Activated T-cell treated with anti-CD3 and anti-CD28 coated beads, Interleukin-2, amount 50 U/mL, for 72 hours (primary cell): ENCODE measurements around the gene OR7D2. TPM values are rescaled to one million over a fixed set of nuclear protein-coding genes. Genes with fewer than 3 reads are reported as not detected.
"Not testable (repeated sequence)": the region's sequence is repeated elsewhere in the genome, so short reads cannot be mapped to it uniquely, and the experiment has no call there.

ENCODE experiments used
- ATAC-seq, 2 donors: fragments of 150-1000 bp; cut with Tn5 transposase; replicated peaks in 1 of 2; 2 replicates each; pipeline ENCODE4 v1.10.0; 2021; ENCODE audit warnings: moderate library complexity in 2 of 2, mild to moderate bottlenecking in 1 of 2
- DNase-seq, 2 donors: peaks; one replicate each; pipeline ENCODE4 v3.0.0; 2021 to 2022; ENCODE audit warnings: mixed read lengths in 1 of 2
- H3K27ac Mint-ChIP-seq: one replicate; pipeline ENCODE4 v1.8.0; 2022; ENCODE audit warnings: mild to moderate bottlenecking, moderate library complexity, mixed read lengths
- H3K27me3 Mint-ChIP-seq: one replicate; pipeline ENCODE4 v1.8.0; 2022; ENCODE audit warnings: low read depth, mixed read lengths
- H3K36me3 Mint-ChIP-seq, 2 donors: one replicate each; pipeline ENCODE4 v1.8.0; 2022; ENCODE audit warnings: mixed read lengths in 2 of 2, mild to moderate bottlenecking in 1 of 2; ENCODE audit not compliant: insufficient read depth in 2 of 2
- H3K4me1 Mint-ChIP-seq: one replicate; pipeline ENCODE4 v1.8.0; 2022; ENCODE audit warnings: low read depth, mixed read lengths
- H3K4me3 Mint-ChIP-seq, 2 donors: one replicate each; pipeline ENCODE4 v1.8.0; 2022; ENCODE audit warnings: mild to moderate bottlenecking in 2 of 2, mixed read lengths in 2 of 2, moderate library complexity in 2 of 2
- H3K9me3 Mint-ChIP-seq, 2 donors: one replicate each; pipeline ENCODE4 v1.8.0; 2022; ENCODE audit warnings: mixed read lengths in 2 of 2
- total RNA-seq, 2 donors: library from RNA; stranded (reverse); gene quantifications; one replicate each; pipeline ENCODE4 v1.2.3, GENCODE V29; 2022

Gene OR7D2
- total RNA-seq, 2 donors from 2014 or later = 0.14 to 0.24 TPM

GRCh38 chr19:9159891-9160290, 18.9 kb upstream of the OR7D2 start:
- peaks cover 12% of the 10 kb centered on the region for H3K4me1 Mint-ChIP-seq
- H3K27me3 Mint-ChIP-seq = no peaks in the 10 kb centered on the region
- no peak for DNase-seq
- H3K36me3 Mint-ChIP-seq = peaks cover 67 to 87% of the 10 kb centered on the region in 2 donors
- no peak for ATAC-seq
- no peak overlapping the region for H3K27ac Mint-ChIP-seq
- H3K9me3 Mint-ChIP-seq = peaks cover 1 to 17% of the 10 kb centered on the region in 2 donors
- H3K4me3 Mint-ChIP-seq = no peak overlapping the region

- peaks cover 1 to 16% of the 10 kb centered on the region in 2 donors for H3K9me3 Mint-ChIP-seq
These were observed 17.4 kb upstream of the OR7D2 start for GRCh38 chr19:9161427-9161826.

GRCh38 chr19:9165261-9165660, 13.5 kb upstream of the OR7D2 start:
- Mint-ChIP-seq H3K4me1 (no peaks in the 10 kb centered on the region), H3K27ac (no peak overlapping the region), H3K4me3 (no peak overlapping the region), H3K9me3 (peaks cover 1 to 11% of the 10 kb centered on the region in 2 donors), H3K27me3 (no peaks in the 10 kb centered on the region), H3K36me3 (peaks cover 33 to 56% of the 10 kb centered on the region in 2 donors)
- ATAC-seq = no peak
- no peak for DNase-seq

More at GRCh38 chr19:9161427-9161826, 17.4 kb upstream of the OR7D2 start:
- H3K4me1 Mint-ChIP-seq = no peaks in the 10 kb centered on the region
- no peak overlapping the region for H3K27ac Mint-ChIP-seq
- H3K36me3 Mint-ChIP-seq = peaks cover 56 to 85% of the 10 kb centered on the region in 2 donors
- no peak for ATAC-seq
- no peaks in the 10 kb centered on the region for H3K27me3 Mint-ChIP-seq
- no peak overlapping the region for H3K4me3 Mint-ChIP-seq
- no peak for DNase-seq

- ATAC-seq (no peak), DNase-seq (no peak)
- Mint-ChIP-seq H3K9me3 (peaks cover 0 to 8% of the 10 kb centered on the region in 2 donors), H3K27me3 (no peaks in the 10 kb centered on the region), H3K4me1 (no peaks in the 10 kb centered on the region), H3K4me3 (no peak overlapping the region), H3K36me3 (peaks cover 17 to 41% of the 10 kb centered on the region in 2 donors), H3K27ac (no peak overlapping the region)
These were observed 11.9 kb upstream of the OR7D2 start for GRCh38 chr19:9166846-9167245.

- Mint-ChIP-seq H3K27me3 (no peaks in the 10 kb centered on the region), H3K4me1 (no peaks in the 10 kb centered on the region), H3K36me3 (peaks cover 7 to 8% of the 10 kb centered on the region in 2 donors), H3K27ac (no peak overlapping the region), H3K9me3 (peaks cover 0 to 7% of the 10 kb centered on the region in 2 donors), H3K4me3 (no peak overlapping the region)
- no peak for ATAC-seq
- DNase-seq = no peak
These were observed 7.3 kb upstream of the OR7D2 start for GRCh38 chr19:9171393-9171991.

- Mint-ChIP-seq H3K36me3 (peaks cover 0 to 2% of the 10 kb centered on the region in 2 donors), H3K27ac (no peak overlapping the region), H3K4me1 (no peaks in the 10 kb centered on the region), H3K9me3 (peaks cover 2 to 9% of the 10 kb centered on the region in 2 donors), H3K27me3 (peaks cover 7% of the 10 kb centered on the region), H3K4me3 (no peak overlapping the region)
- DNase-seq = no peak
- no peak for ATAC-seq
These were observed 3.5 kb upstream of the OR7D2 start for GRCh38 chr19:9175326-9175725.

- H3K4me1 Mint-ChIP-seq = no peaks in the 10 kb centered on the region
- H3K27ac Mint-ChIP-seq = no peak overlapping the region
- peaks cover 5% of the 10 kb centered on the region for H3K27me3 Mint-ChIP-seq
- DNase-seq (no peak), ATAC-seq (no peak)
- H3K9me3 Mint-ChIP-seq = peaks cover 2 to 7% of the 10 kb centered on the region in 2 donors
- no peaks in the 10 kb centered on the region for H3K36me3 Mint-ChIP-seq
- no peak overlapping the region for H3K4me3 Mint-ChIP-seq
These were observed 4.2 kb downstream of the OR7D2 start for GRCh38 chr19:9183000-9183399.

- Mint-ChIP-seq H3K27me3 (peaks cover 11% of the 10 kb centered on the region), H3K36me3 (no peaks in the 10 kb centered on the region), H3K9me3 (peaks cover 4 to 8% of the 10 kb centered on the region in 2 donors), H3K4me3 (no peak overlapping the region), H3K27ac (no peak overlapping the region), H3K4me1 (no peaks in the 10 kb centered on the region)
- ATAC-seq (no peak), DNase-seq (no peak)
These were observed 8.4 kb downstream of the OR7D2 start for GRCh38 chr19:9187191-9187590.

GRCh38 chr19:9189535-9189934, 10.8 kb downstream of the OR7D2 start:
- ATAC-seq = no peak
- Mint-ChIP-seq H3K9me3 (peaks cover 8% of the 10 kb centered on the region in 2 donors), H3K4me3 (no peak overlapping the region), H3K4me1 (no peaks in the 10 kb centered on the region), H3K36me3 (no peaks in the 10 kb centered on the region), H3K27ac (no peak overlapping the region), H3K27me3 (peaks cover 15% of the 10 kb centered on the region)
- DNase-seq = no peak

GRCh38 chr19:9198044-9198443, 19.3 kb downstream of the OR7D2 start:
- H3K27ac Mint-ChIP-seq = not testable (repeated sequence)

GRCh38 chr19:9205501-9206113, 26.8 kb downstream of the OR7D2 start:
- ATAC-seq = peak; percentile 69 to 71
- Mint-ChIP-seq H3K27ac (no peak overlapping the region), H3K36me3 (no peaks in the 10 kb centered on the region), H3K4me3 (peak overlapping the region; percentile 61 to 70), H3K4me1 (no peaks in the 10 kb centered on the region), H3K27me3 (no peaks in the 10 kb centered on the region), H3K9me3 (no peaks in the 10 kb centered on the region)
- peak; percentile 69 to 77 for DNase-seq

More at GRCh38 chr19:9198044-9198443, 19.3 kb downstream of the OR7D2 start:
- H3K36me3 Mint-ChIP-seq, H3K9me3 Mint-ChIP-seq, H3K4me3 Mint-ChIP-seq, H3K4me1 Mint-ChIP-seq, H3K27me3 Mint-ChIP-seq, ATAC-seq, DNase-seq: not testable (repeated sequence)

GRCh38 chr19:9219489-9219888, 40.7 kb downstream of the OR7D2 start, which contains the start of gene OR7D4:
OR7D4 (minus strand) TSS chr19:9219589; CDS start chr19:9214837, 4,752 bp downstream.
- Mint-ChIP-seq H3K4me1 (no peaks in the 10 kb centered on the region), H3K27me3 (peaks cover under 1% of the 10 kb centered on the region)
- no peak for DNase-seq

More at GRCh38 chr19:9219489-9219888, 40.7 kb downstream of the OR7D2 start, which contains the start of gene OR7D4:
- peaks cover 6 to 8% of the 10 kb centered on the region in 2 donors for H3K9me3 Mint-ChIP-seq
- H3K4me3 Mint-ChIP-seq = no peak within 1 kb of the TSS
- ATAC-seq = no peak
- peaks cover 0 to 2% of the 10 kb centered on the region in 2 donors for H3K36me3 Mint-ChIP-seq
- no peak within 1 kb of the TSS for H3K27ac Mint-ChIP-seq
